ENCODE data around the gene DAZAP1. TPM values are rescaled to one million over a fixed set of nuclear protein-coding genes. Genes with fewer than 3 reads are reported as not detected.

DAZAP1 gene
- polyA plus RNA-seq, 1 experiment, result 45.8 TPM

GRCh38 chr19:1429750-1430149 is 22.4 kb downstream of the DAZAP1 start:
- CTCF ChIA-PET, result no interaction called here

GRCh38 chr19:1430246-1430645 is 22.9 kb downstream of the DAZAP1 start:
- POLR2A ChIA-PET, result no interaction called here
- Histone ChIP-seq H3K27ac (ENCODE audit: low read depth, low read length) (no peak overlapping the region), H3K27me3 (ENCODE audit: control insufficient read depth, insufficient read depth, low read length) (no peaks in the 10 kb centered on the region), H3K4me3 (ENCODE audit: low read depth, low read length) (no peak overlapping the region), H3K9me3 (ENCODE audit: control insufficient read depth, insufficient read depth, low read length) (peaks cover 3% of the 10 kb centered on the region; the same call in 1 of the 2 replicates)
- DNase-seq (ENCODE audit: low read depth, low spot score), result no peak
- CTCF ChIA-PET, result no interaction called here
- no peak for TF ChIP-seq CTCF (IDR thresholded peaks at IDR 0.05; ENCODE audit: low read depth, low read length)

More at GRCh38 chr19:1429750-1430149, 22.4 kb downstream of the DAZAP1 start:
- no peak for TF ChIP-seq CTCF (IDR thresholded peaks at IDR 0.05; ENCODE audit: low read depth, low read length)
- Histone ChIP-seq H3K27ac (ENCODE audit: low read depth, low read length) (no peak overlapping the region), H3K27me3 (ENCODE audit: control insufficient read depth, insufficient read depth, low read length) (no peaks in the 10 kb centered on the region), H3K9me3 (ENCODE audit: control insufficient read depth, insufficient read depth, low read length) (peaks cover 3% of the 10 kb centered on the region; the same call in 1 of the 2 replicates), H3K4me3 (ENCODE audit: low read depth, low read length) (no peak overlapping the region)
- no peak for DNase-seq (ENCODE audit: low read depth, low spot score)
- POLR2A ChIA-PET, result no interaction called here

- no peak for DNase-seq (ENCODE audit: low read depth, low spot score)
- TF ChIP-seq CTCF (IDR thresholded peaks at IDR 0.05; ENCODE audit: low read depth, low read length), result no peak
Observed at GRCh38 chr19:1431759-1432506, 24.5 kb downstream of the DAZAP1 start.

GRCh38 chr19:1432507-1432887 is 25.1 kb downstream of the DAZAP1 start:
- CTCF ChIA-PET, result no interaction called here
- Histone ChIP-seq H3K4me3 (ENCODE audit: low read depth, low read length) (no peak overlapping the region), H3K9me3 (ENCODE audit: control insufficient read depth, insufficient read depth, low read length) (peaks cover 3% of the 10 kb centered on the region; the same call in 1 of the 2 replicates), H3K27me3 (ENCODE audit: control insufficient read depth, insufficient read depth, low read length) (no peaks in the 10 kb centered on the region), H3K27ac (ENCODE audit: low read depth, low read length) (no peak overlapping the region)
- no peak for TF ChIP-seq CTCF (IDR thresholded peaks at IDR 0.05; ENCODE audit: low read depth, low read length)
- DNase-seq (ENCODE audit: low read depth, low spot score), result no peak
- POLR2A ChIA-PET, result no interaction called here

More at GRCh38 chr19:1431759-1432506, 24.5 kb downstream of the DAZAP1 start:
- Histone ChIP-seq H3K27me3 (ENCODE audit: control insufficient read depth, insufficient read depth, low read length) (no peaks in the 10 kb centered on the region), H3K27ac (ENCODE audit: low read depth, low read length) (no peak overlapping the region), H3K4me3 (ENCODE audit: low read depth, low read length) (no peak overlapping the region), H3K9me3 (ENCODE audit: control insufficient read depth, insufficient read depth, low read length) (peaks cover 3% of the 10 kb centered on the region; the same call in 1 of the 2 replicates)
- ChIA-PET POLR2A (no interaction called here), CTCF (no interaction called here)

GRCh38 chr19:1433119-1434039 is 26.0 kb downstream of the DAZAP1 start:
- H3K27ac ChIP-seq (ENCODE audit: low read depth, low read length), result no peak overlapping the region
- CTCF ChIA-PET, result no interaction called here
- H3K27me3 ChIP-seq (ENCODE audit: control insufficient read depth, insufficient read depth, low read length), result no peaks in the 10 kb centered on the region
- no peak for TF ChIP-seq CTCF (IDR thresholded peaks at IDR 0.05; ENCODE audit: low read depth, low read length)
- POLR2A ChIA-PET, result no interaction called here
- no peak for DNase-seq (ENCODE audit: low read depth, low spot score)
- peaks cover 5% of the 10 kb centered on the region; the same call in 1 of the 2 replicates for H3K9me3 ChIP-seq (ENCODE audit: control insufficient read depth, insufficient read depth, low read length)
- H3K4me3 ChIP-seq (ENCODE audit: low read depth, low read length), result no peak overlapping the region

All from AG04450 (cell line).